Keratinocyte (primary cell): ENCODE results near the gene RIMS4.

Experiments
- CTCF ChIP-seq, 3 experiments: IDR thresholded peaks in 1 of 3; conservative IDR thresholded peaks in 1 of 3; optimal IDR thresholded peaks in 1 of 3; 2 replicates in 2 of 3; 3 replicates in 1 of 3; pipeline versions ENCODE3 to v1.5.1; 2011; ENCODE audit warnings: low read length in 3 of 3, mild to moderate bottlenecking in 3 of 3, moderate library complexity in 2 of 3, control low read depth in 1 of 3, inconsistent platforms in 1 of 3; ENCODE audit not compliant: insufficient read depth in 2 of 3; ENCODE audit errors: extremely low read depth in 1 of 3
- EZH2 ChIP-seq: IDR thresholded peaks from one replicate; pipeline ENCODE4 v1.6.1; 2012; ENCODE audit warnings: inconsistent platforms, mild to moderate bottlenecking, low read length, moderate library complexity

GRCh38 chr20:44780226-44780625 is 30.1 kb downstream of the RIMS4 start:
- TF ChIP-seq CTCF (optimal IDR thresholded peaks at IDR 0.05 in 1 of 3, IDR thresholded peaks at IDR 0.05 in 1 of 3, conservative IDR thresholded peaks at IDR 0.05 in 1 of 3; ENCODE audit: extremely low read depth in 1 of 3, insufficient read depth in 2 of 3, low read length in 3 of 3) (no peak), EZH2 (no peak)
